H9 (cell line): Measurements from ENCODE around the gene FEZF2. TPM values are rescaled to one million over a fixed set of nuclear protein-coding genes. Genes with fewer than 3 reads are reported as not detected.

Experiments used
- DNase-seq: peaks from one replicate; pipeline ENCODE4 v3.0.0-alpha.2; 2017
- H2AFZ ChIP-seq: one replicate; pipeline ENCODE4 v1.6.1; 2013; ENCODE audit warnings: mild to moderate bottlenecking, low read length, control low read depth, moderate library complexity
- H2AK5ac ChIP-seq: 2 replicates; pipeline ENCODE4 v1.6.1; 2013; ENCODE audit warnings: low read length, control low read depth, mixed read lengths; ENCODE audit not compliant: insufficient read length
- H2BK120ac ChIP-seq: one replicate; pipeline ENCODE4 v1.6.1; 2013; ENCODE audit warnings: low read depth, mild to moderate bottlenecking, low read length, control low read depth, inconsistent platforms; ENCODE audit not compliant: poor library complexity, severe bottlenecking
- H2BK12ac ChIP-seq: 2 replicates; pipeline ENCODE4 v1.6.1; 2013; ENCODE audit warnings: low read length, control low read depth, mixed read lengths, low read depth; ENCODE audit not compliant: insufficient read length
- H2BK15ac ChIP-seq: 2 replicates; pipeline ENCODE4 v1.6.1; 2013; ENCODE audit warnings: low read depth, low read length, control low read depth
- H2BK20ac ChIP-seq: one replicate; pipeline ENCODE4 v1.6.1; 2013; ENCODE audit warnings: low read depth, mild to moderate bottlenecking, low read length, control low read depth, inconsistent platforms; ENCODE audit not compliant: poor library complexity, severe bottlenecking
- H2BK5ac ChIP-seq: 2 replicates; pipeline ENCODE4 v1.6.1; 2013; ENCODE audit warnings: low read length, control low read depth, mixed read lengths; ENCODE audit not compliant: insufficient read length
- H3K14ac ChIP-seq: 2 replicates; pipeline ENCODE4 v1.6.1; 2013; ENCODE audit warnings: low read length, control low read depth; ENCODE audit not compliant: insufficient read depth
- H3K18ac ChIP-seq: 2 replicates; pipeline ENCODE4 v1.6.1; 2013; ENCODE audit warnings: low read depth, mild to moderate bottlenecking, mixed read lengths, low read length, control low read depth; ENCODE audit not compliant: insufficient read length
- H3K23ac ChIP-seq: 2 replicates; pipeline ENCODE4 v1.6.1; 2013; ENCODE audit warnings: low read length, control low read depth, mixed read lengths, low read depth; ENCODE audit not compliant: insufficient read length
- H3K23me2 ChIP-seq: 2 replicates; pipeline ENCODE4 v1.6.1; 2013; ENCODE audit warnings: low read depth, mild to moderate bottlenecking, mixed read lengths, low read length, control low read depth; ENCODE audit not compliant: insufficient read length, poor library complexity, severe bottlenecking
- H3K27ac ChIP-seq: 2 replicates; pipeline ENCODE4 v1.5.1; 2013; ENCODE audit warnings: low read length, control low read depth, mixed read lengths, low read depth; ENCODE audit not compliant: insufficient read length
- H3K27me3 ChIP-seq: 2 replicates; pipeline ENCODE4 v1.6.1; 2013; ENCODE audit warnings: low read length, control low read depth, inconsistent platforms; ENCODE audit not compliant: insufficient read depth
- H3K4ac ChIP-seq: 2 replicates; pipeline ENCODE4 v1.6.1; 2013; ENCODE audit warnings: low read depth, mild to moderate bottlenecking, control low read depth, inconsistent platforms, low read length, moderate library complexity
- H3K4me1 ChIP-seq: 2 replicates; pipeline ENCODE4 v1.6.1; 2013; ENCODE audit warnings: low read length, control low read depth, inconsistent platforms; ENCODE audit not compliant: insufficient read depth
- H3K4me2 ChIP-seq: 2 replicates; pipeline ENCODE4 v1.6.1; 2013; ENCODE audit warnings: low read length, control low read depth, mixed read lengths; ENCODE audit not compliant: insufficient read length, insufficient read depth
- H3K56ac ChIP-seq: 2 replicates; pipeline ENCODE4 v1.6.1; 2013; ENCODE audit warnings: low read depth, mild to moderate bottlenecking, mixed read lengths, low read length, control low read depth; ENCODE audit not compliant: insufficient read length
- H3K79me1 ChIP-seq: 2 replicates; pipeline ENCODE4 v1.6.1; 2013; ENCODE audit warnings: low read depth, mild to moderate bottlenecking, moderate library complexity, low read length, control low read depth, inconsistent platforms; ENCODE audit not compliant: insufficient read depth, poor library complexity, severe bottlenecking
- H3K79me2 ChIP-seq: 2 replicates; pipeline ENCODE4 v1.6.1; 2013; ENCODE audit warnings: low read length, control low read depth, inconsistent platforms; ENCODE audit not compliant: insufficient read depth
- H3K9ac ChIP-seq: 2 replicates; pipeline ENCODE4 v1.6.1; 2013; ENCODE audit warnings: low read length, control low read depth, mixed read lengths; ENCODE audit not compliant: insufficient read length; ENCODE audit errors: extremely low read depth
- H3K9me3 ChIP-seq: one replicate; pipeline ENCODE4 v1.6.1; 2013; ENCODE audit warnings: low read depth, low read length, inconsistent platforms; ENCODE audit not compliant: control insufficient read depth
- H3T11ph ChIP-seq: one replicate; pipeline ENCODE4 v1.6.1; 2013; ENCODE audit warnings: mild to moderate bottlenecking, low read length, control low read depth, inconsistent platforms
- H4K20me1 ChIP-seq: one replicate; pipeline ENCODE4 v1.6.1; 2013; ENCODE audit not compliant: control insufficient read depth, insufficient read length, insufficient read depth
- H4K5ac ChIP-seq: 2 replicates; pipeline ENCODE4 v1.6.1; 2013; ENCODE audit warnings: low read depth, mild to moderate bottlenecking, mixed read lengths, low read length, control low read depth; ENCODE audit not compliant: insufficient read length
- H4K8ac ChIP-seq: replicated peaks from 2 replicates; pipeline ENCODE4 v1.6.1; 2013; ENCODE audit warnings: low read length, control low read depth, mixed read lengths, low read depth; ENCODE audit not compliant: insufficient read length
- H4K91ac ChIP-seq: 2 replicates; pipeline ENCODE4 v1.6.1; 2013; ENCODE audit warnings: low read depth, mild to moderate bottlenecking, moderate library complexity, mixed read lengths, low read length, control low read depth; ENCODE audit not compliant: insufficient read length
- H3K27ac Mint-ChIP-seq, 3 experiments: 2 replicates in 2 of 3; 3 replicates in 1 of 3; pipeline ENCODE4 v1.8.0; 2020 to 2021; ENCODE audit warnings: mixed read lengths in 3 of 3, mild to moderate bottlenecking in 1 of 3, moderate library complexity in 1 of 3
- H3K27me3 Mint-ChIP-seq: 2 replicates; pipeline ENCODE4 v1.8.0; 2021; ENCODE audit warnings: low read depth, mild to moderate bottlenecking, moderate library complexity, mixed read lengths
- H3K36me3 Mint-ChIP-seq, 3 experiments: 2 replicates in 2 of 3; 3 replicates in 1 of 3; pipeline ENCODE4 v1.8.0; 2020 to 2021; ENCODE audit warnings: low read depth in 3 of 3, mixed read lengths in 3 of 3; ENCODE audit not compliant: insufficient read depth in 1 of 3
- H3K4me1 Mint-ChIP-seq, 2 experiments: 2 replicates each; pipeline ENCODE4 v1.8.0; 2020; ENCODE audit warnings: mixed read lengths in 2 of 2
- H3K4me3 Mint-ChIP-seq, 2 experiments: 2 replicates in 1 of 2; 3 replicates in 1 of 2; pipeline ENCODE4 v1.8.0; 2020 to 2021; ENCODE audit warnings: mild to moderate bottlenecking in 2 of 2, mixed read lengths in 2 of 2, moderate library complexity in 1 of 2
- H3K9me3 Mint-ChIP-seq, 2 experiments: 2 replicates in 1 of 2; 3 replicates in 1 of 2; pipeline ENCODE4 v1.8.0; 2020; ENCODE audit warnings: mild to moderate bottlenecking in 2 of 2, mixed read lengths in 2 of 2, moderate library complexity in 1 of 2
- CTCF ChIP-seq: fragments of 200-600 bp; sonication (generic); conservative IDR thresholded peaks from 3 replicates; pipeline ENCODE4 v1.8.0; 2021; ENCODE audit warnings: antibody characterized with exemption, mild to moderate bottlenecking
- WGBS: extraction: QIAGEN DNeasy Blood & Tissue Kit; methylation state at CpG from one replicate; pipeline ENCODE4 v1.1.7; 2013; ENCODE audit warnings: missing lambda C conversion rate, low lambda C conversion rate, mixed read lengths; ENCODE audit not compliant: insufficient read length; ENCODE audit errors: extremely low coverage; 5-methylcytosine and 5-hydroxymethylcytosine counted together
- total RNA-seq: library from RNA; stranded (reverse); gene quantifications from 2 replicates; pipeline ENCODE4 v1.2.1, GENCODE V29; 2021

Gene FEZF2
- total RNA-seq, 1 experiment from 2014 or later: 0.11 TPM

- no CpG with 5 or more reads among the region's 29 CpGs for WGBS
- Histone ChIP-seq H2AFZ (no peak overlapping the region), H2BK5ac (no peak overlapping the region), H3K14ac (no peak overlapping the region; the same call in 1 of the 2 replicates), H3K18ac (no peak overlapping the region), H4K5ac (no peak overlapping the region), H3K4me2 (peak overlapping the region; percentile 43), H3K9ac (no peak overlapping the region), H3K27me3 (peaks cover 88% of the 10 kb centered on the region), H2AK5ac (no peak overlapping the region), H3K79me1 (no peaks in the 10 kb centered on the region), H2BK12ac (no peak overlapping the region), H2BK15ac (no peak overlapping the region), H2BK120ac (no peak overlapping the region), H3K27ac (no peak overlapping the region), H4K91ac (no peak overlapping the region), H3K23me2 (peaks cover 7% of the 10 kb centered on the region), H3K9me3 (no peaks in the 10 kb centered on the region), H3K4me1 (no peaks in the 10 kb centered on the region; the same call in 1 of the 2 replicates), H2BK20ac (no peak overlapping the region), H3K23ac (no peak overlapping the region), H4K20me1 (no peaks in the 10 kb centered on the region), H3K4ac (no peak overlapping the region), H4K8ac (no peak overlapping the region), H3T11ph (no peak overlapping the region), H3K79me2 (no peaks in the 10 kb centered on the region), H3K56ac (no peak overlapping the region)
- Mint-ChIP-seq H3K36me3 (no peaks in the 10 kb centered on the region; a peak in 2 of 7 replicates), H3K9me3 (peaks cover 0 to 10% of the 10 kb centered on the region in 2 experiments; a peak in 1 of 5 replicates), H3K4me1 (peaks cover 39 to 63% of the 10 kb centered on the region in 2 experiments), H3K27me3 (peaks cover 100% of the 10 kb centered on the region), H3K27ac (no peak overlapping the region; a peak in 1 of 7 replicates), H3K4me3 (peak overlapping the region; percentile 32 to 73; a peak in 4 of 5 replicates)
- no peak for TF ChIP-seq CTCF
- DNase-seq: peak; percentile 69
Measured at GRCh38 chr3:62378311-62378789, 5.0 kb upstream of the FEZF2 start.
